IgD-negative memory B cell (primary cell): ENCODE results near the gene FBXW4. TPM values are rescaled to one million over a fixed set of nuclear protein-coding genes. Genes with fewer than 3 reads are reported as not detected.

Experiments
- polyA plus RNA-seq: library from polyadenylated mRNA; unstranded; fragments of 300-500 nt; fragmentation: Illumina TruSeq; gene quantifications from one replicate; pipeline ENCODE4 v1.2.3, GENCODE V29; 2021

The FBXW4 gene
- polyA plus RNA-seq, 1 donor from 2014 or later, result 9.9 TPM

Other genes with a start within 250 kb of the FBXW4 start
- 16.5 TPM for gene POLL, start 106.9 kb downstream of the FBXW4 start, polyA plus RNA-seq
- gene DPCD, start 106.8 kb downstream of the FBXW4 start, polyA plus RNA-seq, result 2.2 TPM
- not detected for gene FGF8, start 80.9 kb upstream of the FBXW4 start, polyA plus RNA-seq
- gene NPM3, start 88.3 kb upstream of the FBXW4 start, polyA plus RNA-seq, result 2.9 TPM
- gene OGA, start 123.3 kb upstream of the FBXW4 start, polyA plus RNA-seq, result 47.8 TPM
- gene KCNIP2, start 148.6 kb upstream of the FBXW4 start, polyA plus RNA-seq, result 14.5 TPM